ENCODE measurements around the gene CPA2.

Gene CPA2

GRCh38 chr7:130294314-130294713 lies 27.7 kb downstream of the CPA2 start:
- peak; percentile 67 for DNase-seq (ENCODE audit: low read depth)
- H3K4me3 ChIP-seq (ENCODE audit: low read depth, low read length) = no peak overlapping the region
- no peak for TF ChIP-seq CTCF (conservative IDR thresholded peaks at IDR 0.05; ENCODE audit: low read depth, low read length)

GRCh38 chr7:130296221-130296951 lies 29.7 kb downstream of the CPA2 start:
- TF ChIP-seq CTCF (conservative IDR thresholded peaks at IDR 0.05; ENCODE audit: low read depth, low read length) = no peak
- no peak for DNase-seq (ENCODE audit: low read depth)
- H3K4me3 ChIP-seq (ENCODE audit: low read depth, low read length) = no peak overlapping the region

- H3K4me3 ChIP-seq (ENCODE audit: low read depth, low read length) = no peak overlapping the region
- no peak for DNase-seq (ENCODE audit: low read depth)
- TF ChIP-seq CTCF (conservative IDR thresholded peaks at IDR 0.05; ENCODE audit: low read depth, low read length) = no peak
Observed at GRCh38 chr7:130297628-130298543, 31.2 kb downstream of the CPA2 start.

- no peak for TF ChIP-seq CTCF (conservative IDR thresholded peaks at IDR 0.05; ENCODE audit: low read depth, low read length)
- no peak for DNase-seq (ENCODE audit: low read depth)
- no peak overlapping the region for H3K4me3 ChIP-seq (ENCODE audit: low read depth, low read length)
Observed at GRCh38 chr7:130298544-130299326, 32.1 kb downstream of the CPA2 start.

- DNase-seq (ENCODE audit: low read depth) = no peak
- H3K4me3 ChIP-seq (ENCODE audit: low read depth, low read length) = no peak overlapping the region
- no peak for TF ChIP-seq CTCF (conservative IDR thresholded peaks at IDR 0.05; ENCODE audit: low read depth, low read length)
Observed at GRCh38 chr7:130299866-130300265, 33.2 kb downstream of the CPA2 start.

- H3K4me3 ChIP-seq (ENCODE audit: low read depth, low read length) = no peak overlapping the region
- peak; percentile 34 for DNase-seq (ENCODE audit: low read depth)
- no peak for TF ChIP-seq CTCF (conservative IDR thresholded peaks at IDR 0.05; ENCODE audit: low read depth, low read length)
Observed at GRCh38 chr7:130301501-130302020, 34.9 kb downstream of the CPA2 start.
